COR-L47 (cell line): ENCODE data around the gene TRDMT1.
"Not testable (repeated sequence)": the region's sequence is repeated elsewhere in the genome, so short reads cannot be mapped to it uniquely, and the experiment has no call there.

ENCODE experiments used
- DNase-seq: peaks from one replicate; lab custom pipeline; 2025; lab: John Stamatoyannopoulos, UW

The TRDMT1 gene

DNA sequence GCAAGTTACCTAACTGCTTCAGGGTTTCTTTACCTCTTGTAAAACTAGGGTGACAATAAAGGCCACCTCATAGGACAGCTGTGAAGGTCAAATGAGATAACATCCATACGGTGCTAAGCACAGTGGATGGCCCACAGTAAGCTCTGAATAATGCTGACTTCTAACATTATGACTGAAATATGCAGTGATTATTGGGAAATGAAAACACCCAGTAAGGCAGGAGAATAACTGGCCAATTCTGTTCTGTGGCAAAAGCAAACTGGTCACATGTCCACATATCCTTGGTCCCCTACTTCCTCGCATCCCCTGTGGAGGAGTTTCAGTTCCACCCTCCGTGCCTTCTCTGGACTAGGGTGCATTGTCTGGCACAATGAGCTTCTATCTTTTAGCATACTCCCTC lies 73.2 kb downstream of the TRDMT1 start:
- DNase-seq: no peak

DNA sequence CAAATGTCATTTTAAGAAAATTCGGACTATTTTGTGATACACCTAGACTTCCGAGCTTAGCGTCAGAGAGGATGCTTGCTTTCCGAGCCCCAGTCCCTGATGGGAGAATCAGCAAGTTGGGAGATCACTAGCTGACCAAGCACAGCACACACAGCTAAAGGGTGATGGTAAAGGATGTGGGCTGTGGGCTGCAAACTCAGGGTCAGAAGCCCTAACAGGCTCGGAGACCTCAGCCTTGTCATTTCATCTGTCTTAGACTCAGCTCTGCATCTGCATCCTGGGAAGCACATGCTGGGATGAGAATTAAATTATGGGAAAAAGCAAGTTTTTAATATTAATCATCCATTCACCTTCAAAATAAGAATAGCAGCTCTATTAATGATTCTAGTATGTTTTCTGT lies 75.1 kb downstream of the TRDMT1 start:
- DNase-seq: no peak

DNA sequence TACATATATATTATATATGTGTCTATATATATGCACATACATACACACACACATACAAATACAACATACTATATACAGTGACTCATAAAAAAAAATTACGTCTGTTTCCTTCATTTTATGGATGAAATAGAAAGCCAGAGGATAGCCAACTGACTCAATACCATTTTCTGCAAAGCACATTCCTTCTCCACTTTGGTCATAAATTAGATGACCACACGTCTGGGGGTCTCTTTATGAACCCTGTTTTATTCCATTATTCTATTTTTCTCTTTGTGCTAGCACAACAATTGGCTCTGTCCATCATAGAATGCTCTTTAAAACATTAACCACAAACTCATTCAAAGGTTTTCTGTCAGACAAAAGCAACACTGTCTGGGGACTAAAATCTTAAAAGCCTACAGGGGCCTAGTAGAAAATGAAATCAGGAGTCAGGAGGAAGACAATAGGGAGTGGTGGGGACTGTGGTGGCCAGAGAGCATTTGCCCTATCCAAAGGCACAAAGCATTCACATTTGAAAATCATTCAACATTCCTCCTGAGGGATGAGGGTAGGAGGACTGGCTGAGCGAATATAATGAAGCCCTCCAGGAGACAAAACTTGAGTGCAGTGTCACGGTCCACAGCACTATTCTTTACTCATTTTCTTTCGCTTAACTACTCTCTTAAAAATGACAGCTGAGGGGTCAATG lies 76.1 kb downstream of the TRDMT1 start:
- no peak for DNase-seq

DNA sequence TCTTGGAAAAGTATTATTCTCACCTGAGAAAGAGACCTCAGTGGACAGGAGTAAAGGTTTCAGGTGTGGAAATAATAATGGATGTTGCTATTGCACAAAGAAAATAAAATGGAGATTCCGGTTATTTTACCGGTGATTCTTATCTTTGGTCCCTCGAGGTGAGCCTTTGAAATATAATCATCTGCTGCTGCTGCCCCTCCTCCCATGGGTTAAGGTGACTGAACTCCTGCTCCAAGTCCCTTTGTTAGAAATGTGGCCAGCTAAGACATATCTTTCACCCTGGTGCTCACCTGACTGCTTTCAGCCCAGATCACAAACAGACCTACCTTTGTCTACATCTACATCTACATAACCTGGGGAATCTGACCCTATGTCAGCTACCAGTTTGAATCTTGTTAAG lies 77.5 kb downstream of the TRDMT1 start:
- no peak for DNase-seq

DNA sequence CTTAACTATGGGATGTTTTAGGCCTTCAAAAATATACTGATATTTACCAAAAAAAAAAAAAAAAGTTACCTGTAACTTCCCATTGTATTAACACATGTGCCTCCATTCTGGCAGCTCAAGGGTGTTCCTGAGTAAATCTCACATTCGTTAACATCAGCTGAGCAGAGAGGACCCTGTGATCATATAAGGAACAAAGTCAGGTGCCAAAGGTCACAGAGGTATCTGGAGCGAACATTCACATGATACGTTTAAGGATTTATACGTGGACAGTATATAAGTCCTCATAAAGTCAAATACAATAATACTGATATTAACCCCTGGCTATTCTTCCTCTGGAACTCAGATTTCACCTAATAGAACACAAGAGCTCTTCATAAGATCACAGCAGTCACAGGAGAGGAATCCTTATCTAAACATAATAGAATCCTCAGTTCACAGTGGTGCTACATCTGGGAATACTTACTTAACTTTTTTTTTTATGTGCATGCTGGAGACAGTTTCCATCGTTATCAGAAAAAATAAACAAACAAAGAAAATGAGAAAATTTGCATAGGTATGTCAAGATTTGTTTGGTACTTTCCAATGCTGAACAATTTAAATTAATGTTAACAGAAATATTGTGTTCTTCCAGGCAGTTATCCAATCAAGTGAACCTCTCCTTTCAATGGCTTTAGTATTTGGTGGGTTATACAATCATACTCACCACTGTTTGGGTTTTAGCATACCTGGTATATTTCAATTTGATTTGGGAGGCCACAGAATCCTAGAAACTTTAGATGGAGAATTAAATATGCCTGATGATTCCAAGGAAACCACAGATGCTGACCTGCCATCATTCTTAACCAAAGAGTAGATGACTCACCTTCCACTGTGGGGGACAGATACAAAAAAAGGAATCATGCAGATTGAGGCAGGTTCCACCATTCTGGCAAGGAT lies 78.5 kb downstream of the TRDMT1 start:
- DNase-seq: no peak

DNA sequence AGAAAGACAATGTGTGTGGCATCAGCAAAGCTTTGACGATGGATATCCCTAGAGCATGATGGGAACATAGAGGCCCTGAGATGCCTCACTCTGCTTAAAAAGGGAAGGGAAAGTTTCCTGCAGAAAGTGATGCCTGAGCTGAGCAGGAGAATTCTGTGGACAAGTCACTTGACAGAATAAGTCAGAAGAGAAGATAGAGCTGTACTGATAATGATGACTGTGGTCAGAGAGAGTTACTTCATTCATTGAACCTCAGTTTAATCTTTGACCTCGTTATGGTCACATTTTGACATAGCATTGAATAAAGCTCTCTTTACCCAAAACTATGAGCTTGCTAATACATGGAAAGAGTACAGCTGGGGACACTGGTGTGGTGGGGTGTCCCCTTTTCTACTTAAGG lies 79.4 kb downstream of the TRDMT1 start:
- no peak for DNase-seq

DNA sequence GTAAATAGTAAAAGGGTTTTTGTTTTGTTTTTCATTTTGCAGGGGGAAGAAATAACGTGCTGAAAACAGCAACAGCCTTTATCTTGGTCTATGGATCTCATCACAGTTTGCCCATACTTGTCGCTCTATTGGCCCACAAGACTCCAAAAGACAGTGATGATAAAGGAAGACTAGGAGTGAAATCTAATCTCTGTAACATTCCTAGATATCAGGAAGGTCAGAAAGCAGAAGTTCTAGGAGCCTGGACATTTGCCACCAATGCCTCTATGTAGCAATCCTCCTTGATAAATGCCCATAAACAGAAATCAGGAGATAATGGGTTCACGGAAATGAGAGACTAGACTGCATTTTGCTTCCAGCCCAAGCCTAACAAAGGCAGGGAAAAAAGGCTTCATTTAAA lies 80.8 kb downstream of the TRDMT1 start:
- no peak for DNase-seq

DNA sequence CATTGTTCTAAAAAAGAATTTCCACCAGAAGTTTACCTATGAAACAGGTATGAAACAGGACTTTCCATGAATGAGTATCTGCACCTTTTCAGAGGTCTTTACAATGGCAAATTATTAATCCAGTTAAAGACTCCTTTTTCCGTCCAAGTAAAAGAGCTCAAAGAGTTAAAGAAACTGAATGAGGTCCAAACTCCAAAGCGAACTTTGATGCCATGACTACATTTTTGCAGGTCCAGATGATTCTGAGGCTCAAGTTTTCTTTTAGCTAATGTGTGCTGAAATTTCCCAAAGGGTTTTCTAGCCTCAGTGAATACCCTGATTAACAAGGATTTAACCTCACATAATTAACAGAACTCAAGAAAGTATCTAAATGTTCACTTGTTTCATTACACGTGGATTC lies 81.6 kb downstream of the TRDMT1 start:
- no peak for DNase-seq

DNA sequence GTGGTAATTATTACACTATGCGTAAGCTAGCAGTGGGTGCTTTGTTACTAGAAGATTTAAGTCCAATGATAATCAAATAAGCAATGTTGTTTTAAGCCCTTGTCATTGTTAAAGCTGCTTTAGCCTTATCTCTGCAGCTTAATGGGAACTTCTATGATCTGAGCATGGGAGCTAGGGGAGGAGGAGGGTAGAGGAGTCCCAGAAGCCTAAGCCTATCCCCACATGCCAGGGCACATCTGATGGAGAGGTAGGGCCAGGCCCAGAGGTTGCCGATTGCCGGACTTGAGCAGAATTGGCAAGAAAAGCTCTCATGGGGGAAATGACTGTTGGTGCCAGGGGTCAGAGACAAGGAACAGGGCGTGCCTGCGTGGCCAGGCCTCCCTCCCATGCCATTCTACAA lies 85.3 kb downstream of the TRDMT1 start:
- DNase-seq: no peak

DNA sequence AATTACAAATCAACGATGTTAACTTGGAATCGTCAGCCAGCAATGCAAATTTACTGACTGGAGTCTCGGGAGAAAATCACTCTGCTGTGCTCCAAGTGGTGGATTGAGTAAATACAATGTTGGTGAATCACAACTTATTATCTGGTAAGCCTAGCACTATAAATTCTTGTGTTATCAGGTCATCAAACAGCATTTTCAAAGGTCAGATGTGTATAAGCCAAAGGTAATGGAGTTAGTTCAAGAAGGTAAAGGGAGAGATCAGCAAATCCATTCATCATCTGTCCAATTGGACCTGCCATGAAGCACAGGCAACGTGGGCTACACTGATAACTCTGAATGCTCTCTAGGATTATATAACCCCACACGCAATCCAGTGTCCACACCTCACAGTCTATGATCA lies 85.8 kb downstream of the TRDMT1 start:
- DNase-seq: no peak

DNA sequence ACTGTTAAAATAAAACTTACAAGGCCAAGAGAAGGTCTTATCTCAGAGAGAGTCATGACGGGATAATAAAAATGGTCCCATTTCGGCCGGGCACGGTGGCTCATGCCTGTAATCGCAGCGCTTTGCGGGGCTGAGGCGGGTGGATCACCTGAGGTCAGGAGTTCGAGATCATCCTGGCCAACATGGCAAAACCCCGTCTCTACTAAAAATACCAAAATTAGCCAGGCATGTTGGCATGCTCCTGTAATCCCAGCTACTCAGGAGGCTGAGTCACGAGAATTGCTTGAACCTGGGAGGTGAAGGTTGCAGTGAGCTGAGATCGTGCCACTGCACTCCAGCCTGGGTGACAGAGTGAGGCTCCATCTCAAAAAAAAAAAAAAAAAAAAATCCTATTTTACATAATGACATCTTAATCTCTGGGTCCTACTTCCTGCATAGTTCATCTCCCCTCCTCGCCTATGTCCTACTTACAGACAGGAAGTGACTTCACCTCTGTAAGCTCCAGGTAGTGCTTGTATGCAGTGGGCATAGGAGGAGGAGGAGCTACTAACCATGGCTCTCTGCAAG lies 86.5 kb downstream of the TRDMT1 start:
- DNase-seq: not testable (repeated sequence)

DNA sequence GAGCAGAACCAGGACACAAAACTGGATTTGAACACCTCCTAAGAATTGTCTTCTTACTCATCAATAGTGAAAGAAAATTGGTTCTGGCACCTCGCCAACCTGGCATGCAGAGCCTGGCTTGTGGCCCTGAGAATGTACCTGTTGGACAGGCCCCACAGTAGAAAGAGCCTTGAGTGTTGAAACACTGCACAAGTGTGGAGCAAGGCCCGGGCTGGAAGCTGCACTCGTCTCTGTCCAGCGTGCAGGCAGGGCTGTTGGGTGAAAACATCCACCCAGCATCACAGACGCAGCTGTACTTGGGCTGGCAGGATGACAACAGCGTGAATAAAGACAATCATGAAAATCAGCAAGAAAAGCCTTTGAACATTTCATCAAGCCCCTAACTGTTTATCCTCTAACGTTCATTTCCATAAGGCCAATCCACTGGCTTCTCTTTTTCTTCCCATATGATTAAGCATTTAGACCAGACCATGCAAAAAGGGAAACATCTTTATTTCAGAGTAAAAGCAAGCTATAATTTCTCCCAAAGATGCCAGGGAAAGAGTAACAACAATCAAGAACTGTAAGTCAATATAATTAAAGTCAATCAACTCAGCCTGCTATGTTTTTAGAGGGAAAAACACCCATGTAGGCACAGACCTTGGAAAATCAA lies 87.5 kb downstream of the TRDMT1 start:
- DNase-seq: no peak

DNA sequence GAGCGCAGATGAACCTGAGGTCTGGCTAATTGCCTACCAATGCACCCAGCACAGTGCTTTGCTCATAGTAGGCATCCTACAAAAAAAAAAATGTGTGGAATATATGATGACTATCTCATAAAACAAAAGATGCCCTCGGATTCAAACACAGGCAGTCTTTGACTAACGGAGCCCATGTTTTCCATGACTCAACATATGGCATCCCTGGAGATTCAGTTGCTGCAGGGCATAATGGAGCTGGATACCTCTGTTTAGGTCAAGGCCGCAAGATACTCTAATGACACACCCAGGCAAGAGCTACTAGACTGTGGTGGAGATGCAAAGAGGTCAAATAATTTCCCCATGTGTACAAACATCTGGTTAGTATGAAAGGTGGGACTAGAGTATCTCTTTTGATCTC lies 88.1 kb downstream of the TRDMT1 start:
- DNase-seq: no peak

DNA sequence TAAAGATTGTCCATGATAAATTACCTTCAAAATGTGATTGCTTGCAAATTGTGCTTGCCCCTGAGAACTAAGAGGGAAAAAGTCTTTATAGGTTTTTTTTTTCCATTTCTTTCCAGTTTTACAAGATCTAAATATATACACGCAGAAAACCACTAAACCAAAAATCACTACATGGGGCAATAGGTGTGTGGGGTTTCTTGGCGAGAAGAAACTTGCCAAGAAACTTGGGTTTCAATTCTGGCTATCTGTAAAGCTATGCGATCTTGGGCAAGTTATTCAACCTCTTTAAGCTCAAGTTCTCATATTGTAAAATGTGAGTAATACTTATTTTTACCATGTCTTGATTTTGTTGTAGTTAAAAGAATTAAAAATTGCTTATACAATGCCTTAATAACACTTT lies 88.9 kb downstream of the TRDMT1 start:
- DNase-seq: no peak

DNA sequence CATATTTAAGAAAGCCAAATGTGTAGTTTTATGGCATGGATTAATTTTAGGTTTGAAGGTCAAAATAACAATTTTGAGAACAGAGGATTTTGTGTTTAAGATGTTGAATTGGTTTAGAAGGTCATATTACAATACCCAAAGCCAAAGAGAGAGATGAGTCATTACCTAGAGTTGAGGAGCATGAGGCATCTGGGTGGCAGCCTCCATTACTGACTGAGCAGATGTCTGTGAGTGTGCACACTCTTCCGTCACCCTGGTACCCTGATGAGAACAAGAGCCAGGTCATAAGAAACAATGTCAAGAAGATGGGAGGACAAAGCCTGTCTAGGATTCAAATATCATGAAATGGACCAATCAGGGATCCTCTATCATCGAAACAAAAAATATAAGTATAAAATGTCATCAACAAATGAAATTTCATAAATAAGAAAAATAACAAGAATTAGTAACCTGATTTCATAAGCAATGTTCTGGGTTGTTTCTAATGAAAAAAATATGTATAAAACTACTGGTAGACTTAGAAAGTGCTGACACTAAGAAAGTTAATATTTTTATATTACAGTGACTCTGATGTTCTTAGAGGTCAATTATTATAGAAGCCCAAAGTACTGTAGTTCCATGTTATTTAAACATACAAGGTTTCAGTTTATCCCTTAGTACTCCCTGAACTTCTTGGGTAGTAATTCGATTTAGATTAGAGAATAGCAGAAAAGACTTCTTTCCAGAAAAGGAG lies 91.8 kb downstream of the TRDMT1 start:
- DNase-seq: no peak

DNA sequence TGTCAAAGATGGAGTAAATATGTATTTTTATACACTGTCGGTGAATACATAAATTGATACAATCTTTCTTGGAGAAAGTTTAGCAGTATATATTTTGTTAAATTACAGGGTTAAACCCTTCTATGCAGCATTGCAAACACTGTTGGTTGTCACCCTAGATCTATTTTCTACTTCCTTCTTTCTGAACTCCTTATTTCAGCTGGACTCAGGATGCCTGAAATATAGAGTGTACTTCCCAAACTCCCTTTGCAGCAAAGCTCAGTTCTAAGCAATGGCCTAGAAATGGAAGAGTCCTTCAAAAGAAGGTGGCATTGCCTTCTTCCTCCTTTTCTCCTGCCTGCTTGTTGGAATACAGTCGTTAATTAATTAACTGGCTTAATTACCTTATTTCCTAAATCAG lies 92.4 kb downstream of the TRDMT1 start:
- DNase-seq: no peak

DNA sequence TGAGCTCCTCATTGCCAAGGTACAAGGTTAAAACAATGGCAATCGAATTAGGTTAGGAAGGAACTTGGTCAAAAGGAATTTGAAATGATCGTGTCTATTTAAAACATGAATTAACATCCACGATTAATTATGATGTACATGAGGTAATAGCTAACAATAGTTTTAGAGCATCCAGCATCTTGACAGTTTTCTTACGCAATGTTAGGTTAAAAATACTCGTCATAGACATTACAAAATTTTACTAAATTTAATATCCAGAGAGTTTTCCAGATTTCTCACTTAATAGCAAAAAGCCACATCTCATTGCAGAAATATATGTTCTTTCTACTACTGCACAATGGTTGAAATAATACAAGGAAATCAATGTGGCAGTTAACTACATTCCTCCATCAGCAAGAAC lies 94.5 kb downstream of the TRDMT1 start:
- no peak for DNase-seq

DNA sequence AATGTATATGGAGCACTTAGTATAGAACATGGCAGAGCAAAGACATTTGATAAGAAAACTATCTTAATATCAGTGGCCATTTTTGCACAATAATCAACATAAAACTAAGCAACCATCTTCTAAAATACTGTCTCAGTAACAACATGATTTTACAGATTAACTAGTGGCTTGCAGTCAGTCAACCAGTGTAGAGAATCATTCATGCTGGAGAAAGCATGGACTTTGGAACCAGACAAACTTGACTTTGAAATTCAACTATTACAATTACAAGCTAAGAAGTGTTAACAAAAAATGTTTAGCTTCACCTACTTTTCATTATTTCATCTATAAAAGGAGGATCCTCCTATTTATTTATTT lies 99.6 kb downstream of the TRDMT1 start:
- no peak for DNase-seq

DNA sequence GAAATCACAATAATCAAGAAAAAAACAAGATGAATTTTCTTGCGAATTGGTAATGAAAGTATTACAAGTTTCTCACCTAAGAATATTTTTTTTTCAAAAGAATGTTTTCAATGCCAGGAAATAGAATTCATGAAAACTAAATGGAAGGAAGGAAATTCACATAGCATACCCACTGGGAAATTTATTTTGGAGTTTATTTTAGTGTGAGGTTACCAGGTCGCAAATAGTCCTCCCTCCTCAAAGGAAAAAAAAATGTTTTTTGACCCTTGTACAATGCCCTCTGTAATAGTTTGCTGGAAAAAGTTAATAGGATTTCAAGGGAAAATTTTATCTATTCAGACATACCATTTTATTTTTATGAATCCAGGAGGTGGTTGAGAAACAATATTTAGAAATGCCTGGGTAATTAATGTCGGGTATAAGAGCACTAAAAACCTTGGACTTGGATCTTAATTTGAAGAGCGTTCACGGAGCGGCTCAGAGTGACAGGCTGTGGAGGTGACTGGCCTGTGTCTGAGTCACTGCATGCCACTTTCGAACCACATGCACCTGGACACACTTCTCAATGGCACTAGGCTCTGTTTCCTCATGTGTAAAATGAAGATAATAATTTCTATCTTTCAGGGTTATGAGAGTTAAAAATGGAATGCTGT lies 100.1 kb downstream of the TRDMT1 start:
- no peak for DNase-seq

DNA sequence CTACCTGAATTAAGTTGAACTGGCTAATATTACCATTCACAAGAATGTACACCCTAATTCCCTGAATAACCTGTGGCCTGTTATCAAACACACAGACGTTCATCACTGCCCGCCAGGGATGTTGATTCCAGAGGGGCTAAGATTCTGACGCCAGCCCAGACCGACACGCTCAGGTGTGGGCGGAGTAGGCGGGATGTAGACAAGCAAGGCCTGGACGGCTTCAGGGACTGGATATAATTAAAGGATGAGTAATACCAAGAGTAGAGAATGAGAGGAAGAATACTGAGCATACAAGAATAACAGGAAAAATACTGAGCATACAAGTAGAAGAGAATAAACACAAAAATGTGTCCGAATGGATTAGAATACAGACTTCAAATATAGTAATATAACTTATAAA lies 100.9 kb downstream of the TRDMT1 start:
- DNase-seq: no peak

DNA sequence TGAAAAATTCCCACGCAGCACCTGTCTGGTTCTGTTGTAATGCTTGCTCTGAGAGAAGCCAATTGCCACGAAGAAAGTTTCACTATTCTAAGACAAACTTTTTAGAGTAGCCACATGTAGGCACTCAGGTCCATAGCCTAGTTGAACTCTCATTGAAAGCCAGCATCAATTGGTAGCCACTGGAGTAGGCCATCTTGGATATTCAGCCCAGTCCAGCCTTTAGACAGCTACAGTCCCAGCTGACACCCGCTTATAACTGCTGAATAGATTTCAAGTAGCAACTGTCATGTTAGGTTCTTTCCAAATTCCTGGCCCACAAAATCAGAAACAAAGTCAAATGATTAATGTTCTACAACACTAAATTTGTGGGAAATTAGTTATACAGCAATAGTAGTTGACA lies 103.5 kb downstream of the TRDMT1 start:
- no peak for DNase-seq
